Activated CD8-positive, alpha-beta memory T cell treated with anti-CD3 and anti-CD28 coated beads, Interleukin-2, amount 50 U/mL, for 1 hour (primary cell): Measurements from ENCODE around the gene SUN1.
"Not testable (repeated sequence)": the region's sequence is repeated elsewhere in the genome, so short reads cannot be mapped to it uniquely, and the experiment has no call there.

ENCODE experiments used
- DNase-seq: peaks from one replicate; pipeline ENCODE4 v3.0.0-alpha.2; 2020; ENCODE audit errors: extremely low read depth

SUN1 gene

DNA sequence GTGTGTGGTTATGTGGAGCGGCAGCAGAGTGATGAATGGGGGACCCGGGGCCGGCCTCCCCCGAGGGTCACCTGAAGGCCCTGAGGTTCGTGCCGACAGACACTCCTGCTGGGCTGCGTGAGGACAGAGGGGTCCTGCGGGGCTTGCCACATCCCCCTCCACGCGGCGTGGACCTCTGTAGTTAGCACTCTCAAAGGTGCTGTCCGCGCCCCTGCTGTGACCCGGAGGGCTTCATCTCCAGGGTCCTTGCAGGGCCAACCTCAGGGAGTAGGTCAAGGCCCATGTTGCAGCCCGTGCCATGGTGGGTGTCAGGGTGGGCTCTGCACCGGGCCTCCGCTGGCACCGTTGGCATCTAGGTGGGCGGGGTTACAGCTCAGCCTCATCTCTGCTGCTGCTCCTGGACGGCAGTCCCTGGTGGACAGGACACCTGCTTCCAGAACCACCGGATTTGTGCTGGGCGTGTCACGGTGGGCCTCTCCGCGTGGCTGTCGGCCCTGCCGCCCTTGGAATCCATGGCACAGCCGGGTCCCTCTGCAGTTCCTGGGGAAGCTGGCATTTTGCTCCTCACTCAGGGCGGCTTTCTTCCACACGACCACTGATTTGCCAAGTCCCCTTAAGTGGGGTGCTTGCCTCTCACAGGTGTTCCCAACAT, 24.3 kb downstream of the SUN1 start:
- DNase-seq, result no peak

DNA sequence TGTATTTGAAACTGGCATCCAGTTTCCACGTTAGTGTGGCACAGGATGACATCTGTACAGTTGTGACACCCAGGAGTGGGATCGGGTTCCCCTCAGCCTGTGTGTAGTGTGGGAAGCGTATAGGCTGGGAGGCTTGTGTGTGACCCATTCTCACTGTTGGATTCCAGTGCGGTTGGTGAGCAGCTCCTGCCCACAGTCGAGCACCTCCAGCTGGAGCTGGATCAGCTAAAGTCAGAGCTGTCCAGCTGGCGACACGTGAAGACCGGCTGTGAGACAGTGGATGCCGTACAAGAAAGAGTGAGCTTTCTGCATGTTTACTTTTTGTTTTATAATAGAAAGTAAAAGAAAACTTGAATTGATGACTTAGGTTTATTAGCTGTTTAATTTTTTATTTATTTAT, 25.4 kb downstream of the SUN1 start:
- no peak for DNase-seq

DNA sequence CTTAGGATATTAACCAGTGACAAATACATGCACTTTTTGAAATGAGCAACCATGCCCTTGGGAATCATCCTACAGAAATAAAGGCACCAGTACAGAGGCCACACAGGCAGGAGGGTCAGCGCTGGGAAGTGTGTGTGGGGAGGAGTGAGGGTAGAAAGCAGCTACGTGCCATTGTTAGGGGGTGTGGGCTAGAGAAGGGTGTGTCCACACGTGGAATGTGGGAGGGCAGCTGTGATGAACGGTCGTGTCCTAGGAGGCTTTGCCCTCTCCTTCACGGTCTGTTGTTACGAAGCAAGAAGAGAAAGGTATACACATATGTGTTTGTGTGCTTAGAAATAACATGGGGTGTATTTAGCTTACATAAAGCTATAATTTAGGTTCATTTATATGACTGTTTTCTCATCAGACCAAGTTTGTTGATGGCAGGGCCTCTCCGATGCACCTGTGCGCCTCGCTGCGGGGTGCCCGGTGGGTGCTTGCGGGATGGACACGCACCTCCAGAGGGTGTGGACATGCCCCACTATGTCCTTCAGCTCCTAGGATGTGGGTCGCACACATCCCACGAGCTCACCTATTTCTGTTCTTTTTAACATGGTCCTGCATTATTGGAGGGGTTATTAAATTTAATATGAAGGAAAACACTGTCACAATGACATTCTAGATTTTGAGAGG, 27.2 kb downstream of the SUN1 start:
- DNase-seq, result no peak

DNA sequence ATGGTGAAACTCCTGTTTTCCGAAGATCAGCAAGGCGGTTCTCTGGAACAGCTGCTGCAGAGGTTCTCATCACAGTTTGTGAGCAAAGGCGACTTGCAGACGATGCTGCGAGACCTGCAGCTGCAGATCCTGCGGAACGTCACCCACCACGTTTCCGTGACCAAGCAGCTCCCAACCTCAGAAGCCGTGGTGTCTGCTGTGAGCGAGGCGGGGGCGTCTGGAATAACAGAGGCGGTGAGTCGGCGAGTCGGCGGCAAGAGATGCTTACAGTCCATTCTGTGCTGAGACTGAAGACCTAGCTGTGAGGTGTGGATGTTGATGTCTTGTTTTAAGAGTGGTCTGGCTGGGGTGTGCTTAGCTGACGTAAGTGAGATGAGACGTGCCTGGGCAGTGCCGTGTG, 27.9 kb downstream of the SUN1 start:
- no peak for DNase-seq

DNA sequence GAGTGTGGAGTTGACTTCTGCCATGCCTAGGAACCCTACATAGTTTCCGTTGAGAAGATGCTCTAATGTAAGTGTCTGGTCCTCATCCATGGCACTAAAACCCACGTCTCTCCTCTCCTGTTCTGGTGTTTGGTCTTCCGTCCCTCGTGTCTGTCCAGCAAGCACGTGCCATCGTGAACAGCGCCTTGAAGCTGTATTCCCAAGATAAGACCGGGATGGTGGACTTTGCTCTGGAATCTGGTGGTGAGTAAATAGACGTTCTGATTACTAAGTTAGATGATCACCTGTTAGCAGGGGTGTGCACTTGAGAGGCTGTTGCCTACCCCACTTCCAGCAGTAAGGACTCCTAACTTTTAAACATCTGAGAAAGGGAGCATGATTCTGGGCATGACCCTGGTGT, 28.9 kb downstream of the SUN1 start:
- no peak for DNase-seq

DNA sequence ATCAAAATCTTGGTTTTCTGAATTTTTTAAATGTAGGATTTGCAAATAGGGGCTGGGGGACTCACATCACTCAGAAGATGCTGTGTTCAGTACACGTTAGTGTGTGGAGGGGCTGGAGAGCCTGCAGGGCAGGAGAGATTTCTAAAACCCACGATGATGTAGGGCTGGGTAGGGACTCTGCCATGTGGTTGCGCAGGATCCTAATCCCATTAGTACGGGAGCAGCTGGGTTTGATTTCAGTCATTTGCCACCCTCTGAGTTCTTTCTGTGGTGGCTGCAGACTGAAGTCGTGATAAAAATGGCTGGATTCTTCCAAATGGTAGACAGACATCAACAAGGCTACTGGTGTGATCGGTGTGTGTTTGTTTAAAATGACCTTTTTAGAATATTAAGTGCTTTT, 29.9 kb downstream of the SUN1 start:
- DNase-seq, result no peak

DNA sequence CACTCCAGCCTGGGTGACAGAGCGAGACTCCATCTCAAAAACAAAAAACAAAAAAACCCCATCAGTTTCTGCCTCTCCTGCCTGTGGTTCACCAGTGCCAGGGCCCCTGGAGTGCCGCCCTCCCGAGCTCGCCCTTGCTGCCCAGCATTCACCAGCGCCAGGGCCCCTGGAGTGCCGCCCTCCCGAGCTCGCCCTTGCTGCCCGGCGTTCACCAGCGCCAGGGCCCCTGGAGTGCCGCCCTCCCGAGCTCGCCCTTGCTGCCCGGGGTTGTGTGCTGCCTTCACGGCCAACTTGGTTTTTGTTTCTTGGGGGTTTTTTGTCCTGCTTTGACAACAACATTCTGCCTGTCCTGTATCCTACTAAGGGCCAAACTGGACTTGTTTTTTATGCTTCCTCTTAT, 30.8 kb downstream of the SUN1 start:
- DNase-seq, result no peak

DNA sequence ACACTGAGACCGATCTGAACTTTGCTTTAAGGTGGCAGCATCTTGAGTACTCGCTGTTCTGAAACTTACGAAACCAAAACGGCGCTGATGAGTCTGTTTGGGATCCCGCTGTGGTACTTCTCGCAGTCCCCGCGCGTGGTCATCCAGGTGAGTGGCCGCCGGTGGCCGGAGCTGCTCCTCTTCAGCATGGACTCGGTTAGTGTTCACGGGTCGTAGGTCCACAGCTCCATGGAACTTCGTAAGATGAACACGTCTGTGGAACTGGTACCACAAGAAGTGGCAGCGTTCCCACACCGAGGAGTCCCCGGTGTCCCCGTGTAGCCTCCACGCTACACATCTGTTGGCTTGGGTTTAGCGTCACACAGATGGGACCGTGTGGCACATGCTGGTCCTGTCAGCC, 33.6 kb downstream of the SUN1 start:
- no peak for DNase-seq

DNA sequence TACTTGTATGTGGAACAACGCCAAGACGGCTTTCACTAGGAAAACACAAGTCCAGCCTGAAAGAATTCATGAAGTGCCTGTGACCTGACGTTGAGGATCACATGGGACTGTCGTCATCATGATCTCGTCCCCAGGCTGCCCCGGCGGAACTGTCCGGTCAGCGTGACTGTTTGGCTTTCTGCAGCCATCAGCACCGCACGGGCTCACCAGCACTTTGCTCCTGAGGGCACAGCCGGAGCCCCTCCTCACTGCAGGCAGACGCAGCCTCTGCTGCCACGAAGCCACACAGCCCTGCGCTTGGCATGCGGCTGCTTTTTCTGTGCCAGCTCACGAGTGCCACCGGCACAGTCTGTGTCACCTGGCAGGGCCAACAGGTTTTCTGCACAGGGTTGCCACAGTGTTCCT, 34.7 kb downstream of the SUN1 start:
- DNase-seq, result no peak

DNA sequence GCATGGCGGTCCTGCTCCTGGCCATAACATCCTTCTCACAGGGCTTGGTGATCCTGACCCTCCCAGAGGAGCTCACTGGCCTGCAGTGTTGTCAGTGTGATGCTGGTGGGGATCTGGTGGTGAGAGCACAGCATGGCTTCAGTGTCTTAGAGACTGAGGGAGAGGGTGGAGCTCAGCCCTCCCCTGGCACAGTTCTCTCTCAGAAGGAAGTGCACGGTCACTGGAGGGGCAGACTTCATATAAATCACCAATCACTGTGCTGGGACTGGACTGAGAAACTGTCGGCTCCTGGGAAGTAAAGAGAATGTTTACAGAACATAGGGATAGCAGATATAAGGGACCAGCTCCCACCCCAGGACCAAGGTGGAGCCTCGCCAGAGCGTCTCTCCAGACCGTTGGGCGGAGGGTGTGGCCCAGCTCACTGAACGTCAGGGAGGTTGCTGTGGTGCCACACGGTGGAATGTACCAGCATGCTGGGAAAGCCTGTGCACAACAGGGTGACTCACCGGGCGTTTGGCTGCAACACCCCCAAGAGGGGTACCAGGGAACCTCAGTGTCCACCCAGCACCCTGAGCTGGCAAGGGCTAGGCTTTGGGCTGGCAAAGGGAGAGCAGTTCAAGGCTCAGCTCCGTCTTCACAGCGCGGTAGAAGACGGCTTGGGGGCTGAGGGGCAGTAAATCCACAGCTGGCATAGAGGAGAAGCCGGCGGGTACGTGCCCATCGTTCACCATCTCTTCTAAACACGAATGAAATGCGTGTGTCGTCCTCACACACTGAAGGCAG, 35.3 kb downstream of the SUN1 start:
- no peak for DNase-seq

DNA sequence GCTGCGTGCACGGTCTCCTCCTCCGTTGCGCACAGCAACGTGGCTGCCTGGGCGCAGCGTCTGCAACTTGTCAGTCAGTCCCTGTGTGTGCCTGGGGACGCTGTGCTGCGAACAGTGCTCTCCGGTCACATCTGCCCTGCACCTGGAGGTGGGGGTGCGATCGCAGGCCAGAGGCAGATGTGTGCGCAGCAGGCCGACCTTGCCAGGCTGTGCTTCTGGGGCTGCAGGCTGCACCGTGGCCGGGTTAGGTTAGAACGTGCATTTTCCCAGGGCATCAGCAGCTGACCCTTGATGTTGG, 35.9 kb downstream of the SUN1 start:
- no peak for DNase-seq

DNA sequence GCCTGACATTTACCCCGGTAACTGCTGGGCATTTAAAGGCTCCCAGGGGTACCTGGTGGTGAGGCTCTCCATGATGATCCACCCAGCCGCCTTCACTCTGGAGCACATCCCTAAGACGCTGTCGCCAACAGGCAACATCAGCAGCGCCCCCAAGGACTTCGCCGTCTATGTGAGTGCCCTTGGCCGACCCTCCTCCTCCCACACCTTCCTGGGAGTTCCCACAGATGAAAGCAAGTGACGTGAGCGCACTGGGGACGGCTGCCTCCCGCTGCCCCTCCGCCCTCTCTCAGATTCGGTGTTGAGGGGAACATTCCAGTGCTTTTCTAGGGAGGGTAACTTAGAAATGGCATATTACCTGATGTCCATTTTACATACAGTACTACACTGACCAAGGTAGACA, 37.1 kb downstream of the SUN1 start:
- no peak for DNase-seq

DNA sequence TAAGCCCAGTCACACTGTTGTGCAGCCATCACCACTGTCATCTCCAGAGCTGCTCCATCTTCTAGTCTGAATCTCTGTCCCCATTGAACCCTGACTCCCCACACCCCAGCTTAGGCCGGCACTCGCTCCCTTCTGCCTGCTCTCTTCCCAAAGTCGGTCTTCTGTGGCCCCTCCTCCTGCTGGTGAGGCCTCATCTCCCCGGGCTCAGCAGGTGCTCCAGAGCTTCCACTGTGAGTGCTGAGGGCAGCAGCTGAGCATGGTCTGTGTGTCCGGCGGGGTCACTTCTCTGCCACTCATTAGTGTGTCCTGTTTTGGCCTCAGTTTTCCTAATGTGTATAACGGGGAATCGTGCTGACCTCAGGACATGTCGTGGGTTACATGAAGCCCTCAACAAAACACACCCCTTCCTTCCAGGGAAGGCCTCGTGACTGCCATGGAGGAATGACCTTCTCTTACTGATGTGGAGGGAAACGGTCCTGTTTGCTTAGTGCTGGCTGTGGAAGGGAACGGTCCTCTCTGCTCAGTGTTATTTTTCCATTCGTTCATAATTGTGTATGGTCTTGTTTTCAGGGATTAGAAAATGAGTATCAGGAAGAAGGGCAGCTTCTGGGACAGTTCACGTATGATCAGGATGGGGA, 39.7 kb downstream of the SUN1 start:
- DNase-seq, result no peak

DNA sequence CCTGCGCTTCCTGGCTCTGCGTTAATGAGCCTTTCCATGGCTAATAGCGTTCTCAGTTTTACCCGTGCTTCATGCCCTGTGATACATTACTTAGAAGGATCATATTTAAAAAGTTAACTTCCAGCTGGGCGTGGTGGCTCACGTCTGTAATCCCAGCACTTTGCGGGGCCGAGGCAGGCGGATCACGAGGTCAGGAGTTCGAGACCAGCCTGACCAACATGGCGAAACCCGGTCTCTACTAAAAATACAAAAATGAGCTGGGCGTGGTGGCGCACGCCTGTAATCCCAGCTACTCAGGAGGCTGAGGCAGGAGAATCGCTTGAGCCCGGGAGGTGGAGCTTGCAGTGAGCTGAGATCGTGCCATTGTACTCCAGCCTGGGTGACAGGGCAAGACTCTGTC, 40.4 kb downstream of the SUN1 start:
- DNase-seq, result not testable (repeated sequence)

DNA sequence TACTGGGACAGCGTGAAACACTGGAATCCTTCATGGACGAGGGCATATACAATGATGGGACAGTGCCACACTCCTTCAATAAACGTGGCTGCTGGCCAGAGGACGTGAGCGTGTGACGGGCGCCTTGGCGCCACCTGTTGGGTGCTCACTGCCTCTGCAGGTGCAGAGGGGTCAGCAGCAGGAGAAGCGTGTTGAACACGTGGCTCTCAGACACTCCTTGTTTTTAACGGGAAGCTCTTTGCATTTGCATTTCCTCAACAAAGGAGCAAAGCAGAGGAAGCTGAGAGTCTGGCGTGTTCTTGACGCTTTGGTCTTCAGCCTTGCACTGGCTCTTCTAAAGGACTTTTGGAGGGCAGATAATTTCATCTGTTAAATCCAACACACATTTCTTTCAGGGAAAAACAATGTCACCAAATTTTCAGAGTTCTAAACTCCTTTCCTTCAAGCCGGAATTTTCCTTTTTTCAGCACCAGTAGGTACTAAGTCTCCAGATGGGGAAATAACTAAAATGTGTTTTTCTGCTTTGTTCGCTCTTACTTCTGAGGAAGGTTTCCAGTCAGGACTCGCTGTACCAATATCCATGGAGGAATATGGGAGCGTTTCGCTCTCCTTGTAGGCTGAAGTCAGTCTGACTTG, 41.2 kb downstream of the SUN1 start:
- no peak for DNase-seq

DNA sequence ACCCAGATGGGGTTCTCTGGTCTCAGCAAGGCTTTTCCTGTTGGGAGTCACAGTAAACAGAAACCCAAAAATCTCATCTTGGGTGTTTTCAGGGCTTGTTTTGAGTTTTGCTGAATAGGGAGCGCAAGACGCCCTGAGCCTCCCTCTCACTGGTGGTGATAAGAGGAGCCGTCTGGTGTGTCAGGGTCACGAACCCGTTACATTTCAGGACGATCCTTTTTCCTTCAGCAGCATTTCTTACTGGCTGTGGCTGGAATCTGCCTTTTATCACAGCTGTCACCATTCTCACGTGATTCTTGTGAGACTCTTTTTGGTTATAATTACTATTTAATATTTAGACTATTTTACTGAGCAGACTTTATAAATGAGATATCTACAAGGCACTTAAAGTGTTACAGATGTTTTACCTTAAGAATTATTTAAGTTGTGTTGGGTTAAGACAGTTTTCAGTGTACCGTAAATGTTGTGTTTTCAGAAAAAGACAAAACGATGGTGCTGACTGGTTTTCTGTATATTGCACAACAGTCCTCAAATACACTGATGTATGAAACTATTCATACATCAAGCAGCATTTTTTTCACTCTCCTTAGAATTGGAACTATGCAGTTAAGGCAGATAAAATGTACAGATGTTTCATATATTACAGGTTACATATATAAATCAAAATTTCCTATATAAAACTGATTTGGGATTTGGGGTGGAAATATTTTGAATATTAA, 41.9 kb downstream of the SUN1 start:
- DNase-seq, result no peak

DNA sequence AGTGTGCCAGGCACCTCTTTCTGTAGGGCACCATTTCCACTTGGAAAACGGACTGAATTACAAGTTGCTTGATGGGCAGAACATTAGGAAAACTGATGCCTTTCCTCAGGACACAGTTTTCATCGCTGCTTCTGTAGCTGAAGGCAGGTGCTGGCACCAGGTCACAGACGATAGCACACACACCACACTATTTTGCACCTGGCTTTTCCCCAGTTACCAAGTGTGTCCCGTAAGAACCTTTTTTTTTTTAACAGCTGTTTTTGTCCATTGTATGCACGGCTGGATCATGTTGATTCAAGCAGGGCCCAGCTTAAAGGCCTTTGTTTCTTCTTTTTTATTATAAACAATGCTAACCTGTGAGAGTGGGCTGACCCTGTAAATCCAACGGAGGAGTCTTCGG, 42.8 kb downstream of the SUN1 start:
- DNase-seq, result no peak

DNA sequence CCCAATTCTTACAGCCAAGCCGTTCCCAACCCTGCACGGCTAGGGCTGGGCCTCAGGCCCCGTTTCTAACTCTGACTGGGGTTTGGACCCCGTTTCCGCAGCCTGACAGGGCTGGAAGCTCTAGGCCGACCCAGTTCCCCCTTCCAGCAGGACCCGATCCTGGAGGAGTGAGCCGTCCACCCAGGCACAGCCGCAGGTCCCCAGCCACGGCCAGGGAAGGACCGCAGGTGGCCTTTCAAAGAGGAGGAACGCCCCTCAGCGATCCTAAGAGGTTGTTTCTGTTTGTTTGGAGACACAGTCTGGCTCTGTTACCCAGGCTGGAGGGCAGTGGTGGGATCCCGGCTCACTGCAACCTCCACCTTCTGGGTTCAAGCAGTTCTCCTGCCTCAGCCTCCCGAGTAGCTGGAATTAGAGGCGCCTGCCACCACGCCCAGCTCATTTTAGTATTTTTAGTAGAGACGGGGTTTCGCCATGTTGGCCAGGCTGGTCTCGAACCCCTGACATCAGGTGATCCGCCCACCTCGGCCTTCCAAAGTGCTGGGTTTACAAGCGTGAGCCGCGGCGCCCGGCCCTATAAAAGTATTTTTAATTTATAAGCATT, 43.3 kb downstream of the SUN1 start:
- DNase-seq, result no peak

DNA sequence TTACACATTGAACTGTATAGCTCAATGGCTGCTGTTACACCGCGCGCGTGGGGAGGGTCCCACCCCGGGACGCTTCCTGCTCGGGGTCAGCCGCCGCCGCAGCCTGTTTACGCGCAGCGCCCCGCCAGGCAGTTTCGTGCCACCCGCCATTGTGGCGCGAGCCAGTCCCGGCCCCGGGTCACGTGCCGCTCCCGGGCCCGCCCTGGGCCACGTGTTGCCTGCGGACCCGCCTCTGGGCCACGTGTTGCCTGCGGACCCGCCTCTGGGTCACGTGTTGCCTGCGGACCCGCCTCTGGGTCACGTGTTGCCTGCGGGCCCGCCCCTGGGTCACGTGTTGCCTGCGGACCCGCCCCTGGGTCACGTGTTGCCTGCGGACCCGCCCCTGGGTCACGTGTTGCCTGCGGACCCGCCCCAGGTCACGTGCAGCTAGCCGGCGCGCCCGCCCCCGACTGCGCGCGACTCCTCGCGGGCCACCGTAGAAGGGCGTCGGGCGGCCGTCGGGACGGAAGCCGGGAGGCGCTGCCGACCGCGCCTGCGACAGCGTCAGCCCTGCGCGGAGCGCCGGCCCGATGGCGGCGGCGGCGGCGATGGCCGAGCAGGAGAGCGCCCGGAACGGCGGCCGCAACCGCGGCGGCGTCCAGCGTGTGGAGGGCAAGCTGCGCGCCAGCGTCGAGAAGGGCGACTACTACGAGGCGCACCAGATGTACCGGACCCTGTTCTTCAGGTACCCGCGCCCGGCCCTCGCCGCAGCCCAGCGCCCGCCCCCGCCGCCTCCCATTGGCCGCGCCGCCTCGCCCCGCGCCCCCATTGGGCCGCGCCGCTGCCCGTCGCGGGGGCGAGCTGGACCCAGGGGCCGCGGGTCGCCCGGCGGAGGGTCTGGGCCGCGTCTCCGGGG, 44.0 kb downstream of the SUN1 start, which contains the start of gene GET4:
Gene GET4 (plus strand): TSS at position 478 of the 895 bp plus-strand sequence. CDS start 92 bp downstream, at position 570.
- peak; percentile 77 for DNase-seq

DNA sequence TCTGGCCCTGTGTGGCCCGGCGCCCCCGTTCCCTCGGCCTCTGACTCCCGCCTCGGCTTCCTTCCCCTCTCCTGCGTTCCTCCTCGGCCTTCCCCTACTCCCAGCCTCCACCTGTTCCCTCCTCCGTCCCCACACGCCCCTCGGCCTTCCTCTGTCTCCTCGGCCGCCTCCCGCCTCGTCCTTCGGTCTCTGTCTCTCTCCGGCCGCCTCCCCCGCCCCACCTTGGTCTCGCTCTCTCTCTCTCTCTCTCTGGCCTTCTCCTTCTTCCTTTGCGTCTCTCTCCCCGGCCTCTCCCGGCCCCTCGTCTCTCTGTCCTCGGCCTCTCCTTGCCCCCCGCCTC, 44.7 kb downstream of the SUN1 start:
- DNase-seq, result no peak
